Right atrium auricular region (tissue), 2 donors: Measurements from ENCODE around the gene CCDC192. TPM values are rescaled to one million over a fixed set of nuclear protein-coding genes. Genes with fewer than 3 reads are reported as not detected.

Source experiments
- DNase-seq: peaks from one replicate; pipeline ENCODE4 v3.0.0-alpha.2; 2019; ENCODE audit warnings: low spot score
- H3K27ac ChIP-seq, 2 donors: fragments of 200-600 bp; sonication (generic); 1 replicate in 1 of 2; 2 replicates in 1 of 2; pipeline ENCODE4 v1.5.1; 2016 to 2019
- H3K27me3 ChIP-seq, 2 donors: fragments of 200-600 bp; sonication (generic); one replicate each; pipeline versions ENCODE4 v1.5.1 to v1.6.0; 2017 to 2019
- H3K36me3 ChIP-seq: fragments of 200-600 bp; sonication (generic); one replicate; pipeline ENCODE4 v1.5.1; 2016
- H3K4me1 ChIP-seq, 2 donors: fragments of 200-600 bp; sonication (generic); one replicate each; pipeline versions ENCODE4 v1.5.1 to v1.6.0; 2017 to 2019
- H3K4me3 ChIP-seq, 2 donors: fragments of 200-600 bp; sonication (generic); 1 replicate in 1 of 2; 2 replicates in 1 of 2; pipeline ENCODE4 v1.5.1; 2017 to 2019; ENCODE audit warnings: mild to moderate bottlenecking in 1 of 2, moderate library complexity in 1 of 2
- H3K9me3 ChIP-seq, 2 donors: fragments of 200-600 bp; sonication (generic); one replicate each; pipeline ENCODE4 v1.5.1; 2019
- CTCF ChIP-seq, 2 donors: fragments of 200-600 bp; sonication (generic); IDR thresholded peaks; one replicate each; pipeline ENCODE4 v1.5.1; 2019; ENCODE audit warnings: antibody characterized with exemption in 2 of 2
- total RNA-seq, 2 donors: library from RNA; depleted of rRNA; stranded (reverse); fragments of >200 nt; gene quantifications; one replicate each; pipeline ENCODE4 v1.1.0, GENCODE V29; 2016

The CCDC192 gene
- total RNA-seq, 2 donors from 2014 or later, result not detected

- Histone ChIP-seq H3K27me3 (no peaks in the 10 kb centered on the region), H3K4me3 (no peak overlapping the region), H3K9me3 (no peaks in the 10 kb centered on the region), H3K36me3 (no peaks in the 10 kb centered on the region), H3K4me1 (peaks cover 0 to 16% of the 10 kb centered on the region in 2 donors), H3K27ac (no peak overlapping the region)
- no peak for DNase-seq
- TF ChIP-seq CTCF (IDR thresholded peaks at IDR 0.05), result no peak
Observed at GRCh38 chr5:127985811-127986325, 282.7 kb downstream of the CCDC192 start.

- Histone ChIP-seq H3K4me1 (peaks cover 0 to 16% of the 10 kb centered on the region in 2 donors), H3K27ac (peak overlapping the region in 1 of 2 donors; percentile 46), H3K36me3 (no peaks in the 10 kb centered on the region), H3K9me3 (no peaks in the 10 kb centered on the region), H3K4me3 (no peak overlapping the region), H3K27me3 (no peaks in the 10 kb centered on the region)
- no peak for TF ChIP-seq CTCF (IDR thresholded peaks at IDR 0.05)
- DNase-seq, result no peak
Observed at GRCh38 chr5:127987354-127988145, 284.4 kb downstream of the CCDC192 start.

- no peak for TF ChIP-seq CTCF (IDR thresholded peaks at IDR 0.05)
- Histone ChIP-seq H3K27ac (peak overlapping the region in 1 of 2 donors; percentile 46), H3K4me3 (no peak overlapping the region)
Observed at GRCh38 chr5:127988146-127988760, 285.1 kb downstream of the CCDC192 start.

More at GRCh38 chr5:127988146-127988760, 285.1 kb downstream of the CCDC192 start:
- DNase-seq, result no peak
- no peaks in the 10 kb centered on the region for H3K9me3 ChIP-seq
- H3K27me3 ChIP-seq, result no peaks in the 10 kb centered on the region
- no peaks in the 10 kb centered on the region for H3K36me3 ChIP-seq
- peaks cover 0 to 16% of the 10 kb centered on the region in 2 donors for H3K4me1 ChIP-seq

Other genes starting within 250 kb of the CCDC192 start
- gene PRRC1, start 185.8 kb upstream of the CCDC192 start, total RNA-seq, result 10 to 100 TPM; 19.3 to 34.6 TPM
- not detected for gene CTXN3, start 54.3 kb upstream of the CCDC192 start, total RNA-seq